NK-92 (cell line): ENCODE results near the gene EEFSEC.

Source experiments
- DNase-seq: peaks from one replicate; lab custom pipeline; 2025; ENCODE audit not compliant: unreplicated experiment; lab: John Stamatoyannopoulos, UW

The EEFSEC gene

GRCh38 chr3:128329491-128330213 lies 176.4 kb downstream of the EEFSEC start:
- DNase-seq: no peak

GRCh38 chr3:128330214-128330842 lies 177.0 kb downstream of the EEFSEC start:
- DNase-seq: no peak

GRCh38 chr3:128334086-128334645 lies 180.9 kb downstream of the EEFSEC start:
- no peak for DNase-seq

GRCh38 chr3:128334766-128335165 lies 181.5 kb downstream of the EEFSEC start:
- DNase-seq: no peak

GRCh38 chr3:128335621-128336296 lies 182.5 kb downstream of the EEFSEC start:
- no peak for DNase-seq

GRCh38 chr3:128336337-128337156 lies 183.3 kb downstream of the EEFSEC start:
- no peak for DNase-seq

- DNase-seq: no peak
These were observed 184.0 kb downstream of the EEFSEC start for GRCh38 chr3:128337305-128337704.

GRCh38 chr3:128338536-128339330 lies 185.5 kb downstream of the EEFSEC start:
- DNase-seq: no peak

GRCh38 chr3:128339491-128340012 lies 186.3 kb downstream of the EEFSEC start:
- no peak for DNase-seq

GRCh38 chr3:128340198-128340903 lies 187.1 kb downstream of the EEFSEC start:
- no peak for DNase-seq

- DNase-seq: no peak
These were observed 187.7 kb downstream of the EEFSEC start for GRCh38 chr3:128340904-128341555.

- DNase-seq: no peak
These were observed 188.5 kb downstream of the EEFSEC start for GRCh38 chr3:128341659-128342395.

GRCh38 chr3:128342701-128343180 lies 189.5 kb downstream of the EEFSEC start:
- DNase-seq: no peak

GRCh38 chr3:128343287-128344051 lies 190.2 kb downstream of the EEFSEC start:
- no peak for DNase-seq

GRCh38 chr3:128344052-128344735 lies 190.9 kb downstream of the EEFSEC start:
- no peak for DNase-seq

- DNase-seq: no peak
These were observed 191.9 kb downstream of the EEFSEC start for GRCh38 chr3:128345196-128345595.

GRCh38 chr3:128346562-128346961 lies 193.3 kb downstream of the EEFSEC start:
- DNase-seq: no peak
